ENCODE measurements around the gene MTURN.

DNA sequence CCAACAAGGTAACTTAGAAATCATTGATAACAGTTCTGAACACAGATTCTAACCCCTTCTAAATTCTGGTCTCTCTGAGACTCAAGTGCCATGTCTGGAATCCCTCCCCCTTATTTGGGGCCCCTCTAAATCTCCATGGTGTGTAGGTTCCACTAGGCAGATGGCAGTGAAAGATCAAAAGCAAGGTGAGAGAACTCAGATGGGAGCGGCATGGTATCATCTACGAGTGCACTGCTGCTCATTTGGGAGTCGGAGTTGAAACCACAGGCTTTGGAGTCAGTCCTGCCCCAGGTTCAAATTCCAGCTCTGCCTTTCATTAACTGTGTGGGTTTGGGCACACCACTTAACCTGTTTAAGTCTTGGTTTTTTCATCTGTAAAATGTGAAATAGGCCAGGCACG, 72.6 kb downstream of the MTURN start:
- TF ChIP-seq, protein P1, sequence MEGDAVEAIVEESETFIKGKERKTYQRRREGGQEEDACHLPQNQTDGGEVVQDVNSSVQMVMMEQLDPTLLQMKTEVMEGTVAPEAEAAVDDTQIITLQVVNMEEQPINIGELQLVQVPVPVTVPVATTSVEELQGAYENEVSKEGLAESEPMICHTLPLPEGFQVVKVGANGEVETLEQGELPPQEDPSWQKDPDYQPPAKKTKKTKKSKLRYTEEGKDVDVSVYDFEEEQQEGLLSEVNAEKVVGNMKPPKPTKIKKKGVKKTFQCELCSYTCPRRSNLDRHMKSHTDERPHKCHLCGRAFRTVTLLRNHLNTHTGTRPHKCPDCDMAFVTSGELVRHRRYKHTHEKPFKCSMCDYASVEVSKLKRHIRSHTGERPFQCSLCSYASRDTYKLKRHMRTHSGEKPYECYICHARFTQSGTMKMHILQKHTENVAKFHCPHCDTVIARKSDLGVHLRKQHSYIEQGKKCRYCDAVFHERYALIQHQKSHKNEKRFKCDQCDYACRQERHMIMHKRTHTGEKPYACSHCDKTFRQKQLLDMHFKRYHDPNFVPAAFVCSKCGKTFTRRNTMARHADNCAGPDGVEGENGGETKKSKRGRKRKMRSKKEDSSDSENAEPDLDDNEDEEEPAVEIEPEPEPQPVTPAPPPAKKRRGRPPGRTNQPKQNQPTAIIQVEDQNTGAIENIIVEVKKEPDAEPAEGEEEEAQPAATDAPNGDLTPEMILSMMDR (IDR thresholded peaks at IDR 0.05; ENCODE audit: insufficient read depth, low read length): no peak
- TF ChIP-seq GABPA (IDR thresholded peaks at IDR 0.05; ENCODE audit: low read depth) (no peak), POLR2AphosphoS5 (IDR thresholded peaks at IDR 0.05; ENCODE audit: low read depth) (no peak)
